Activated CD4-positive, alpha-beta T cell treated with anti-CD3 and anti-CD28 coated beads for 36 hours (primary cell): ENCODE results near the gene AMD1. TPM values are rescaled to one million over a fixed set of nuclear protein-coding genes. Genes with fewer than 3 reads are reported as not detected.
A peak's percentile ranks its signal among the peaks of the same experiment; 100 is the strongest.
"Not testable (repeated sequence)": the region's sequence is repeated elsewhere in the genome, so short reads cannot be mapped to it uniquely, and the experiment has no call there.

Source experiments
- ATAC-seq: fragments of 200-7000 bp; cut with Tn5 transposase; one replicate; pipeline ENCODE4 v1.10.0; 2021; ENCODE audit warnings: mild to moderate bottlenecking, moderate library complexity
- CTCF ChIA-PET: fragments of 350-600 bp; sonication (Branson Sonifier 250); formaldehyde crosslinking; loops from one replicate; lab custom pipeline; 2021; ENCODE audit warnings: antibody characterized with exemption; lab: Charles Lee
- POLR2A ChIA-PET: fragments of 350-600 bp; sonication (Branson Sonifier 250); formaldehyde crosslinking; loops from one replicate; lab custom pipeline; 2021; ENCODE audit warnings: antibody characterized with exemption, inconsistent platforms; lab: Charles Lee
- DNase-seq: peaks from one replicate; pipeline ENCODE4 v3.0.0-alpha.2; 2020
- H3K27ac Mint-ChIP-seq: one replicate; pipeline ENCODE4 v1.8.0; 2021; ENCODE audit warnings: mixed read lengths
- H3K27me3 Mint-ChIP-seq: one replicate; pipeline ENCODE4 v1.8.0; 2021; ENCODE audit warnings: mixed read lengths
- H3K36me3 Mint-ChIP-seq: one replicate; pipeline ENCODE4 v1.8.0; 2021; ENCODE audit warnings: low read depth, mixed read lengths
- H3K4me1 Mint-ChIP-seq: one replicate; pipeline ENCODE4 v1.8.0; 2021; ENCODE audit warnings: mixed read lengths
- H3K4me3 Mint-ChIP-seq: one replicate; pipeline ENCODE4 v1.8.0; 2021; ENCODE audit warnings: mild to moderate bottlenecking, moderate library complexity, mixed read lengths
- H3K9me3 Mint-ChIP-seq: one replicate; pipeline ENCODE4 v1.8.0; 2021; ENCODE audit warnings: low read depth, mixed read lengths
- intact Hi-C, 2 experiments: fragments of 100-400 bp; cut with DNase I in 1 of 2; cut with micrococcal nuclease in 1 of 2; formaldehyde crosslinking; loops; one replicate each; pipeline versions ENCODE4 v1.14.2 to v1.15.1; 2022 to 2024; cut with DNase I, micrococcal nuclease
- total RNA-seq, 2 experiments: library from RNA; stranded (reverse); gene quantifications; one replicate each; pipeline ENCODE4 v1.2.3, GENCODE V29; 2021

AMD1 gene
- total RNA-seq: 100 to 1,000 TPM in 1 of 2 experiments, 10 to 100 TPM in 1; 90.5 to 127 TPM

DNA sequence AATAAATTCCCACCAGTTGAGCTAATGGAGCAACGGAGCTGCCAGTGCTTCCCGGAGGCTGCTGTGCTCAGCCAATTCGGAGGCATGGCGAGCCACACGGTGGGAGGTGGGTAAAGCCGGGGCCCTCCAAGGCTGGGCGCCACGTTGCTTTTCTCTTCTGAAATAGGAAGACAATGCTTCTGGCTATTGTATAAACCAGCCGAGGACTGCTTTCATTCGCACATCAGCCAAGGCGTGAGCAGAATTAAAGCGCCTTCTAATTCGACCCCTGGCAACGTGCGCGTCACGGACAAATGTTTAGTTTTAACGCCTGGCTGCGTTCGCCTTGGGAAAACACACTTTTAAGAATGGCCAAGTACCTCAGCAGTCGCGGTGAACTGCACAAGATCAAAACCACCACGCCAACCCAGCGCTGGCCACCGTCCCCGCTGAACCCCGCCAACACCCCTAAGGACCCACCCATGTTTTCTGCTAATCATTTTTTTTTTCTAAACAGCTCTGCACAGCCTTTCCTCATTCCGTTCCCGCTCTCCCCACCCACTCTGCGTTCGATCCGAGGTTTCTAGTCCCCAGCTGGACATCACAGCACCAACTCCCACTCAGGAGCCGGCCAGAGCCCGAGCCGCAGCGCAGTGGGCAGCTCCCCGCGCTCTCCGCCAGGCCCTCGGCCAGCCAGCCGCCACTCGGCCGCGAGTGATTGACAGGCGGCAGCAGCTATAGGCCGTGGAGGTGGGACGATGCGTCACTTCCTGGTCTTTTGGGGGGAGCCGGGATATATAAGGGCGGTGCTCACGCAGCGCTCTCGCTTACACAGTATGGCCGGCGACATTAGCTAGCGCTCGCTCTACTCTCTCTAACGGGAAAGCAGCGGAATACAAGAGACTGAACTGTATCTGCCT, at the start of gene AMD1:
Gene AMD1 (plus strand): TSS at position 805 of the 899 bp plus-strand sequence. CDS start 321 bp downstream, outside the sequence.
- no peaks in the 10 kb centered on the region for H3K27me3 Mint-ChIP-seq
- ChIA-PET CTCF (interaction anchor here (0.6 to 2.3 kb wide), 10 partner anchors 12 to 346 kb away, joined by 3 to 14 read pairs (median 4); partner anchors contain the start of gene CDK19), POLR2A (interaction anchor here (0.6 to 7.4 kb wide), 20 partner anchors 8 to 385 kb away, joined by 3 to 231 read pairs (median 6); partner anchors contain the start of genes CDK19, GTF3C6 and RPF2)
- no peaks in the 10 kb centered on the region for H3K9me3 Mint-ChIP-seq
- peak; percentile 79 for ATAC-seq
- intact Hi-C loops: loop anchor here (1.0 to 10.0 kb wide), 12 partner anchors 59 to 1491 kb away; partner anchors contain the start of genes CDK19 (in 2 of the 2), REV3L (in 2 of the 2), AK9 (in 1 of the 2) and CD164 (in 1 of the 2)
- H3K4me3 Mint-ChIP-seq: peak within 1 kb of the TSS; percentile 93
- peaks cover 25% of the 10 kb centered on the region for H3K4me1 Mint-ChIP-seq
- peak within 1 kb of the TSS; percentile 98 for H3K27ac Mint-ChIP-seq
- DNase-seq: peak; percentile 97
- peaks cover 23% of the 10 kb centered on the region for H3K36me3 Mint-ChIP-seq

GRCh38 chr6:110826236-110827129, 48.1 kb upstream of the AMD1 start:
- Mint-ChIP-seq H3K4me1 (peaks cover 4% of the 10 kb centered on the region), H3K27ac (no peak overlapping the region), H3K36me3 (no peaks in the 10 kb centered on the region), H3K27me3 (no peaks in the 10 kb centered on the region), H3K4me3 (no peak overlapping the region), H3K9me3 (no peaks in the 10 kb centered on the region)
- DNase-seq (no peak), ATAC-seq (no peak)
- intact Hi-C loops: no loop called here
- ChIA-PET POLR2A (no interaction called here), CTCF (interaction anchor here (0.8 kb wide), 1 partner anchor 38 kb away, joined by 3 read pairs; no protein-coding TSS in a partner anchor)

- H3K4me1 Mint-ChIP-seq: no peaks in the 10 kb centered on the region
- no peaks in the 10 kb centered on the region for H3K27me3 Mint-ChIP-seq
- ChIA-PET CTCF (no interaction called here), POLR2A (interaction anchor here (0.7 kb wide), 1 partner anchor 1436 kb away, joined by 3 read pairs; no protein-coding TSS in a partner anchor)
- no peak overlapping the region for H3K4me3 Mint-ChIP-seq
- H3K9me3 Mint-ChIP-seq: no peaks in the 10 kb centered on the region
- ATAC-seq (no peak), DNase-seq (no peak)
- no peaks in the 10 kb centered on the region for H3K36me3 Mint-ChIP-seq
- intact Hi-C loops: no loop called here
- no peak overlapping the region for H3K27ac Mint-ChIP-seq
Observed at GRCh38 chr6:110828396-110828795, 46.2 kb upstream of the AMD1 start.

- POLR2A ChIA-PET: no interaction called here
- ATAC-seq (no peak), DNase-seq (no peak)
- Mint-ChIP-seq H3K36me3 (no peaks in the 10 kb centered on the region), H3K4me3 (no peak overlapping the region), H3K9me3 (no peaks in the 10 kb centered on the region), H3K4me1 (no peaks in the 10 kb centered on the region), H3K27me3 (no peaks in the 10 kb centered on the region), H3K27ac (no peak overlapping the region)
- CTCF ChIA-PET: no interaction called here
- intact Hi-C loops: no loop called here
Observed at GRCh38 chr6:110831405-110831804, 43.2 kb upstream of the AMD1 start.

- CTCF ChIA-PET: no interaction called here
- no peaks in the 10 kb centered on the region for H3K27me3 Mint-ChIP-seq
- intact Hi-C loops: no loop called here
- ATAC-seq (no peak), DNase-seq (no peak)
- H3K4me1 Mint-ChIP-seq: no peaks in the 10 kb centered on the region
- H3K4me3 Mint-ChIP-seq: no peak overlapping the region
- H3K36me3 Mint-ChIP-seq: no peaks in the 10 kb centered on the region
- POLR2A ChIA-PET: no interaction called here
- H3K27ac Mint-ChIP-seq: no peak overlapping the region
- no peaks in the 10 kb centered on the region for H3K9me3 Mint-ChIP-seq
Observed at GRCh38 chr6:110833831-110834230, 40.8 kb upstream of the AMD1 start.

- H3K27me3 Mint-ChIP-seq, H3K4me1 Mint-ChIP-seq, DNase-seq, H3K36me3 Mint-ChIP-seq, H3K27ac Mint-ChIP-seq, H3K9me3 Mint-ChIP-seq, CTCF ChIA-PET, intact Hi-C loops, ATAC-seq, H3K4me3 Mint-ChIP-seq: not testable (repeated sequence)
- POLR2A ChIA-PET: interaction anchor here (0.6 kb wide), 2 partner anchors 43 to 147 kb away, joined by 3 read pairs; no protein-coding TSS in a partner anchor
Observed at GRCh38 chr6:110835751-110836150, 38.8 kb upstream of the AMD1 start.

GRCh38 chr6:110841266-110841665, 33.3 kb upstream of the AMD1 start:
- ChIA-PET POLR2A (no interaction called here), CTCF (no interaction called here)
- Mint-ChIP-seq H3K4me3 (no peak overlapping the region), H3K4me1 (no peaks in the 10 kb centered on the region), H3K9me3 (no peaks in the 10 kb centered on the region), H3K27me3 (no peaks in the 10 kb centered on the region), H3K36me3 (no peaks in the 10 kb centered on the region), H3K27ac (no peak overlapping the region)
- intact Hi-C loops: no loop called here
- ATAC-seq (no peak), DNase-seq (no peak)

DNA sequence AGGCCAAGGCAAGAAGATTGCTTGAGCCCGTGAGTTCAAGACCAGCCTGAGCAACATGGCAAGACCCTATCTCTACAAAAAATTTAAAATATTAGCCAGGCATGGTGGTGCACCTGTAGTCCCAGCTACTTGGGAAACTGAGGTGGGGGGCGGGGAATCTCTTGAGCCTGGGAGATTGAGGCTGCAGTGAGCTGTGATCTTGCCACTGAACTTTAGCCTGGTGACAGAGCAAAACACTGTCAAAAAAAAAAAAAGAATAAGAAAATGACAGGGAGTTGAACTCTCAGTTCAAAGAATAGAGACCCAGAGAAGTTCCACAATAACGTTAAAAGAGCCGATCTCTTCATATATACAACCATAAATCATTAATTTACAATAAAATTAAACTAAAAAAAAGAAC, 24.8 kb upstream of the AMD1 start:
- ChIA-PET CTCF (no interaction called here), POLR2A (no interaction called here)

DNA sequence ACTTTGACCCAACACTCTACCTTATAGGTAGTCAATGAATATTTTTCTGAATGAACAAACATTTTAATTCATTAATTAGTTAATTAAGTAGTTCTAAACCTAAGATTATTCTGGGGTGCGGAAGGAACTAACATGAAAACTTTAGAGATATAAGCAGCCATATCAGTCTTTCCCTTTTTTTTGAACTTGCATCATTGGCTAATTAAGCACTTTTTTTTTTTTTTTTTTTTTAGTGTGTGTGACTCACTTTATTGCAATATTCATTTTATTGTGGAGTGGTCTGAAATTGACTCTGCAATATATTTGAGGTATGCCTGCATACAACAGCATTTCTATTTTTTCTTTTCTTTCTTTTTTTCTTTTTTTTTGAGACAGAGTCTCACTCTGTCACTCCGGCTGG, 21.8 kb upstream of the AMD1 start:
- ATAC-seq (no peak), DNase-seq (no peak)
- no peak overlapping the region for H3K4me3 Mint-ChIP-seq
- H3K36me3 Mint-ChIP-seq: no peaks in the 10 kb centered on the region
- intact Hi-C loops: no loop called here
- H3K27ac Mint-ChIP-seq: no peak overlapping the region
- no peaks in the 10 kb centered on the region for H3K27me3 Mint-ChIP-seq
- POLR2A ChIA-PET: no interaction called here
- CTCF ChIA-PET: interaction anchor here (0.7 kb wide), 1 partner anchor 58 kb away, joined by 5 read pairs; no protein-coding TSS in a partner anchor
- H3K4me1 Mint-ChIP-seq: no peaks in the 10 kb centered on the region
- no peaks in the 10 kb centered on the region for H3K9me3 Mint-ChIP-seq

More for the DNA sequence above, 24.8 kb upstream of the AMD1 start:
- no peak overlapping the region for H3K4me3 Mint-ChIP-seq
- no peaks in the 10 kb centered on the region for H3K36me3 Mint-ChIP-seq
- H3K27ac Mint-ChIP-seq: no peak overlapping the region
- ATAC-seq: no peak
- no peak for DNase-seq
- no peaks in the 10 kb centered on the region for H3K4me1 Mint-ChIP-seq
- no peaks in the 10 kb centered on the region for H3K27me3 Mint-ChIP-seq
- intact Hi-C loops: no loop called here
- H3K9me3 Mint-ChIP-seq: no peaks in the 10 kb centered on the region

DNA sequence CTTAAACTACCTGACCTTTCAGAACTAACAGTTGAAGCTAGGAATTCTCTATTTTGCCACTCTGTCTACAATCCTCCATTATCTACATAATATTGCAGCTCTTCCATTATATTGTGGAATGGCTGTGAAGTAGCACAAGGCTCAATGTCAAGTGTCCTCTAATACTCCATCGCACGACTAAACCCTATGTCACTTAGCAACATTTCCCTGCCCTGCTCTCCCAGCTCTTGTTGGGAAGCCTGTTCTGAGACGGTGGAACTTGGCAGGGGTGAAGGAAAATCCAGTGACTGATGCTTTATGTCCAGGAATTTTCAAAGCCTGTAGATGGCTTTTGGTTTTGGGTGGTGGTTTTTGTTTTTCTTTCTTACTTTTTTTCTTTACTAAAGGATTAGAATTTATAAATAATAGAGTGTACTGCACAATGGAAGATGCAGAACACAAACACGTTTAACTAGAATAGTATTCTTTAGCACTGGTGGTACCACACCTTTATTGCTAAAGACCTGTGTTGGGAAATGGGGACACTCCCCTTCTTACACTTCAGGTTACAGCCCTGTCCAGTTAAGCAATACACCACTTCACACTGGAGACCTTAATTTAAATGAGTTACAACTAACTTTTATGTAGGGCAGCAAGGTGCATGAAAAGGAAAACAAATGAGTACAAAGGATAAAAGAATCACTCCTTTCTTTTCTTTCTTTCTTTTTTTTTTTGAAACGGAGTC, 20.7 kb upstream of the AMD1 start:
- H3K36me3 Mint-ChIP-seq: no peaks in the 10 kb centered on the region
- no peak overlapping the region for H3K27ac Mint-ChIP-seq
- intact Hi-C loops: no loop called here
- no peaks in the 10 kb centered on the region for H3K27me3 Mint-ChIP-seq
- H3K4me3 Mint-ChIP-seq: no peak overlapping the region
- H3K9me3 Mint-ChIP-seq: no peaks in the 10 kb centered on the region
- H3K4me1 Mint-ChIP-seq: no peaks in the 10 kb centered on the region
- ChIA-PET POLR2A (no interaction called here), CTCF (no interaction called here)
- DNase-seq: no peak
- ATAC-seq: no peak
